22Rv1 (cell line): ENCODE data around the gene GCHFR.

Experiments used
- H3K27ac ChIP-seq: fragments of 450-650 bp; 2 replicates; pipeline ENCODE4 v1.5.1; 2017
- CTCF ChIP-seq: fragments of 450-650 bp; IDR thresholded peaks from 2 replicates; pipeline ENCODE4 v1.5.1; 2017; ENCODE audit warnings: mild to moderate bottlenecking
- ZFX ChIP-seq: fragments of 450-650 bp; IDR thresholded peaks from 2 replicates; pipeline ENCODE4 v1.6.1; 2017; ENCODE audit warnings: antibody characterized with exemption, borderline replicate concordance

GCHFR gene

GRCh38 chr15:40744815-40745152 is 19.1 kb upstream of the GCHFR start:
- no peak for TF ChIP-seq CTCF
- TF ChIP-seq ZFX: no peak
- no peak overlapping the region for H3K27ac ChIP-seq

GRCh38 chr15:40746916-40747418 is 16.9 kb upstream of the GCHFR start:
- H3K27ac ChIP-seq: peak overlapping the region; percentile 31; the same call in 1 of the 2 replicates
- no peak for TF ChIP-seq ZFX
- no peak for TF ChIP-seq CTCF

GRCh38 chr15:40747685-40748631 is 15.9 kb upstream of the GCHFR start:
- no peak for TF ChIP-seq CTCF
- TF ChIP-seq ZFX: no peak
- H3K27ac ChIP-seq: peak overlapping the region; percentile 31; the same call in 1 of the 2 replicates

- no peak overlapping the region for H3K27ac ChIP-seq
- no peak for TF ChIP-seq CTCF
- TF ChIP-seq ZFX: no peak
Measured at GRCh38 chr15:40749151-40749630, 14.7 kb upstream of the GCHFR start.

GRCh38 chr15:40750885-40751284 is 13.0 kb upstream of the GCHFR start:
- TF ChIP-seq ZFX (no peak), CTCF (no peak)
- H3K27ac ChIP-seq: no peak overlapping the region

- TF ChIP-seq CTCF (no peak), ZFX (no peak)
- H3K27ac ChIP-seq: no peak overlapping the region
Measured at GRCh38 chr15:40751745-40752144, 12.1 kb upstream of the GCHFR start.

GRCh38 chr15:40754574-40754882 is 9.3 kb upstream of the GCHFR start:
- H3K27ac ChIP-seq: peak overlapping the region; percentile 88

More at GRCh38 chr15:40754574-40754882, 9.3 kb upstream of the GCHFR start:
- TF ChIP-seq ZFX: no peak
- no peak for TF ChIP-seq CTCF
